HG03139 (cell line): ENCODE measurements around the gene SEC31B.

Source experiments
- ATAC-seq: cut with Tn5 transposase; IDR thresholded peaks from one replicate; pipeline ENCODE4 v1.9.1; 2021; ENCODE audit not compliant: unreplicated experiment

The SEC31B gene

DNA sequence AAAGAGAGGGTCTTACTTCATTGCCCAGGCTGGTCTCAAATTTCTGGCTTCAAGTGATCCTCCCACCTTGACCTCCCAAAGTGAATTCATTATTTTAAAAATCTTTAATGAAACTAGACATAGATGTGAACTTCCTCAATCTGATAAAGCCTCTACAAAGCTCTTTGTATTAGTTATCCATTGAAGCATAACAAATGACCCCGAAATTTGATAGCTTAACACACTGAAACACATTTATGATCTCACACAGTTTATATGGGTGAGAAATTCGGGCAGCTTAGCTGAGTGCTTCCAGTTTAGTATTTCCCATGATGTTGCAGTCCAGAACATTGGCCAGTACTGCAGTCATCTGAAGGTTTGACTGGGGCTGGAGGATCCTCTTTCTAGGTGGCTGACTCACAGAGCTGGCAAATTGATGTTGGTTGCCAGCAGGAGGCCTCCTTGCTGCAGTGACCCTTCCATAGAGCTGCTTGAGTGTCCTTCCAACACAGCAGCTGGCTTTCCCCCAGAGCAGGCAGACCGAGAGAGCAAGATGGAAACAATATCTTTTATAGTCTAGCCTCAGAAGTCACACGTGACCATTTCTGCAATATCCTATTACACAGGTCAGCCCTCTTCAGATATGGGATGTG is 73.4 kb downstream of the SEC31B start:
- ATAC-seq = no peak

DNA sequence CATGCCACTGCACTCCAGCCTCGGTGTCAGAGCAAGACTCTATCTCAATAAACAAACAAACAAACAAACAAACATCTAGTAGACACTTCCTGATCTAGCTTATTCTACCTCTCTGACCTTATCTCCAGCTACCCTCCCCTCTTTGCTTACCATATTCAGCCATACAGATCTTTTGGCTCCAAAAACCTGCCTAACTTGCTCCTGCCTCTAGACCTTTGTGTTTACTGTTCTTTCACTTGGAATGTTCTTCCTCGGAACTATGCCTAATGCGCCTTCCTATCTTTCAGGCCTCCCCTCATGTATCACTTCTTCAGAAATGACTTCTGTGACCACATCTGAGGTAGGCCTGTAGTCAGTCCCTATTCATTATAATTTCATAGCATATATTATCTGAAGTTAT is 77.1 kb downstream of the SEC31B start:
- no peak for ATAC-seq

DNA sequence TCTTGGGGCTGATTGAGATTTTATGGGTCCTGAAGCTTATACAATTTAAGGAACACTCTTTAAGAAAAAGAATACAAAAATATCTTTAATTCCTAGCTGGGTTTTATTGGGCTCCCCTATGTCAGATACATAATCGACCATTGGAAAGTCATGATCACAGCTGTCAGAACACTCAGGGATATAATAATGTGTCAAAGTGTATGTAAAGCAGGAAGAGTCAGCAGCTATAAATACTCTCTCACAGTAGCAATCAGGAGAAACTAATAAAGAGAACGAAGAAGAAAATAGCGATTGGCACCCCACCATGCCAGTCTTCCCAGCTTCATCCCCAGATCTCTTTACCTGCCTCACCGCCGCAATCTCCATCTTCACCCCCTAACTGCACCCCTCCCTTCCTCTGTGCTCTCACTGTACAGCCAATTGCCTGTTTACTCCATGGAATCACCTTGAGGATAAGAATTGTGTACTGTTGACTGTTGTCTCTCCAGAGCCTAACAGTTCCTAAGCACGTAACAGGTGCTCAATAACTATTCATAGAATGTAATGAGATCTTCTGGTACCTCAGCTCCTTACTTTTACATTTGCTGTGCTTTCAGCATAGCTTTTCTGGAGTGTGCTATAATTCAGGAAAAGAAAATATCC is 80.9 kb downstream of the SEC31B start:
- ATAC-seq = no peak
